ENCODE data around the gene CCL18.
"Not testable (repeated sequence)": the region's sequence is repeated elsewhere in the genome, so short reads cannot be mapped to it uniquely, and the experiment has no call there.

Gene CCL18

GRCh38 chr17:36063786-36064541 is at the start of gene CCL18:
Gene CCL18 (plus strand): TSS chr17:36064272. CDS start chr17:36064343, 71 bp downstream.
- no peak for DNase-seq (ENCODE audit: low read depth)

GRCh38 chr17:36014946-36015345 is 49.1 kb upstream of the CCL18 start:
- DNase-seq (ENCODE audit: low read depth): no peak

DNA sequence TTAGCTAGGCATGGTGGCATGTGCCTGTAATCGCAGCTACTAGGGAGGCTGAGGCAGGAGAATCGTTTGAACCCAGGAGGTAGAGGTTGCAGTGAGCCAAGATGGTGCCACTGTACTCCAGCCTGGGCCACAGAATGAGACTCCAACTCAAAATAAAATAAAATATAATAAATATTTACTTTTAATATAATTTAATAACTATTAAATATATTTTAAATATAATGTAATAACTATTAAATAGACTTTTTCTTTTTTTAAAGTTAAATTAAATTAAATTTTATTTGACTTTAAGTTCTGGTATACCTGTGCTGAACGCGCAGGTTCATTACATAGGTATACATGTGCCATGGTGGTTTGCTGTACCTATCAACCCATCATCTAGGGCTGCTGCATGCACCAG is 48.2 kb upstream of the CCL18 start:
- not testable (repeated sequence) for DNase-seq (ENCODE audit: low read depth)

- DNase-seq (ENCODE audit: low read depth): no peak
These were observed 47.5 kb upstream of the CCL18 start for GRCh38 chr17:36016555-36016954.

GRCh38 chr17:36017799-36018198 is 46.3 kb upstream of the CCL18 start, which contains the start of gene CCL23:
Gene CCL23 (minus strand): TSS chr17:36017972. CDS start chr17:36017897, 75 bp downstream.
- DNase-seq (ENCODE audit: low read depth): no peak

DNA sequence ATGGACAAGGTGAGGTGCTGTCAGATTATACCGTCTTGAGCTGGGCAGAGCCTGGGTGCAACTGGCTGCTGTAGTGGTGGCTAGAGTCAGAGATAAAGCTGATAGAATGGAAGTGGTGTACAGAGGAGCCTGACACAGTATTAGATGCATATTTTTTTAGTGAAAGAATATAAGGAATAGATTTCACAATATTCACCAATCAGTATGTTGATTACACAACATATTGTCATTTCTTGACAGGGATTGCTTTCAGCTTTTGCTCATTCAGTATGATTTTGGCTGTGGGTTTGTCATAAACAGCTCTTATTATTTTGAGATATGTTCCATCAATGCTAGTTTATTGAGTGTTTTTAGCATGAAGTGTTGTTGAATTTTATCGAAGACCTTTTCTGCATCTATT is 44.6 kb upstream of the CCL18 start:
- DNase-seq (ENCODE audit: low read depth): no peak

DNA sequence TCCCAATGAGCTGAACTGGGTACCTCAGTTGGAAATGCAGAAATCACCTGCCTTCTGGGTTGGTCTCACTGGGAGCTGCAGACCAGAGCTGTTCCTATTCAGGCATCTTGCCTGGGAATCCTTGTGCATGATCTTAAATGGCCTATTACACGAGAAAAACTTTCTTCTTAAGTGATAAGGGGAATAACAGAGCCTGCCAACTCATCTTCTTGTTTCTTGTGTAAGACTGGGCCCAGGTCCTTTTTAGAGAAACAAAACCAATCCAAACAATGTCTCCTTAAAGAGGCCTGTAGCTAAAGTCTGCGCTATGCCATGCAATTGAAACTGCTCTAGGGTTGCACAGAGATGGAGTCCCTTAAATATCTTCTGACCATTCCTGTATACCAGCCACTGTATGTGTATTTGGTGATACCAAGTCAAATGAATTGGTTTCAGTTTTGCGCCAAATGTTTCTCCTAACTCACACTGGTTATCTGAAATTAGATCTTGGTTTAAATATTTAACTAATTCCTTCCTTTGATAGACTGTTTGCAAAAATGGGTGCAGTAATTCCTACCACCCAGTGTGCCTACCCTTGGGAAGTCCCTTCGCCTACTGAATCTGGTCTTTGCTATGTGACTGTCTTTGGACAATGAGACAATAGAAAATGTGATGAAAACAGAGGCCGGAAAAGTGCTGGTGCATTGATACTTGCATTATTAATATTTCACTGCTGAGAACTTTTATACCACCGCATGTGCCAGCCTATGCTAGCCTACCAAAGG is 39.8 kb upstream of the CCL18 start:
- no peak for DNase-seq (ENCODE audit: low read depth)

DNA sequence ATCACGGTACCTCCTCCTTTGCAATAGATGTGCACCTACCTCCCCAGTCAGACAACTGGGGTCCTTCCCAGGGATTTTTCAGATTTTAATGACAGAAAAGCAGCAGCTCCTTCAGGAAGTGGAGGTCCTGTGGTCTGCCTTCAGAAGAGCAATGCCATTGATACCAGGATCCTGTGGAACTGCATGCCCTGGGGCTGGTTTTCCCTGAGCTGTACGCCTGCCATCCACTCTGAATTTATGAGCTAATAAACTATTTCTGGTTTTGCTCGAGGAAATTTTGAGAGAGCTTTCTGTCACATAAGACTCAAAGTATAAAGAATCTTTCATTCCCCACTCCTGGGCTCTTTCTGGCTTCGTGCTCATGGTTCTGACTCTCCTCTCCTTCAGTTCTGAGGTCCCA is 36.3 kb upstream of the CCL18 start:
- DNase-seq (ENCODE audit: low read depth): no peak

- DNase-seq (ENCODE audit: low read depth): no peak
These were observed 33.1 kb upstream of the CCL18 start for GRCh38 chr17:36030956-36031355.

GRCh38 chr17:36034127-36034526 is 29.9 kb upstream of the CCL18 start:
- no peak for DNase-seq (ENCODE audit: low read depth)

DNA sequence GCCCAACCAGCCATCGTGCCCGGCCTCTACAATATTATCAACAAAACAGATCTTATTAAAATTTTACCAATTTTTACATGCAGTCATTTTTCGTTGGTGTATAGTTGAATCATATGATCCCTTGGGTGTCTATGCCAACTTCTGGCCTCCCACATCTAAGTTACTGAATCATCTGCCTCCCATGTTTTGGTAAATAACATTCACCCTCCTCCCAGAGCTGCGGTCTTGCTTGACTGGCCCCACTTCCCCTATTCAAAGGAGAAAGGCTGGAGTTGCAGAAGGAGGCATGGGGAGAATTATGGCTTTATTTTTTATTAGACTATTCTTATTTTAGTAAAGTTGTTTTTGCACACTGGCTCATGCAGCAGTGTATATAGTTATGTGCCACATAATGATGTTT is 27.8 kb upstream of the CCL18 start:
- DNase-seq (ENCODE audit: low read depth): no peak

DNA sequence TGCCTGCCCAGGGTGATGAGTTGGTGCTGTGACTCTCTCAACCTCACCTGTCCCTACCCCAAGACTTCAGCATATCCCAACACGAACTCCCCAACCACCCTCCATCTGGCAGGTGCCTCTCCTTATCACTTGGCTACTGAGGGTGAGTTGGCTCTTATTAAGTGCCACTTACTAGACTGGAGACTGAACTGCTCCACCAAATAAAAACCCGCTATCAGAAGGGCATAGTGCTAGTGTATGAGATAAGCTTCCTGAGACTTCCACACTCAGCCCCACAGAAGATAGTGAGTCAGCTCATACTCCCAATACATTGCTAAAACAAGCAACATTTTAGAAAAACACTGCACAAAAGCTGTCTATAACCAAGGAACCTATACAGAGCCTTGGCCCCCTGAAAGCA is 16.0 kb upstream of the CCL18 start:
- DNase-seq (ENCODE audit: low read depth): no peak

DNA sequence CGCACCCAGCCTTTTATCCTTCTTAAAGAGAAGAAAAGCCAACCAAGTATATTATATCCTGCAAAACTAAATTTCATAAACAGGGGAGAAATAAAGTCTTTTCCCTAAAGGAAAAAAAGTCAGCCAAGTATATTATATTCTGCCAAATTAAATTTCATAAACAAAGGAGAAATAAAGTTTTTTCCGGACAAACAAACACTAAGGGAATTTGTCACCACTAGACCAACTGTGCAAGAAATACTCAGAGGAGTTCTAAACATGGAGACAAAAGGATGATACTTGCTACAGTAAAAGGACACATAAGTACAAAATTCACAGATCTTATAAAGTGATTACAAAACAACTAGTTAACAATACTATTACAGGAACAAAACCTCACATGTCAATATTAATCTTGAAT is 14.4 kb upstream of the CCL18 start:
- no peak for DNase-seq (ENCODE audit: low read depth)

GRCh38 chr17:36055171-36055570 is 8.9 kb upstream of the CCL18 start:
- no peak for DNase-seq (ENCODE audit: low read depth)

GRCh38 chr17:36055921-36056520 is 8.1 kb upstream of the CCL18 start:
- DNase-seq (ENCODE audit: low read depth): no peak

- DNase-seq (ENCODE audit: low read depth): no peak
These were observed 6.2 kb upstream of the CCL18 start for GRCh38 chr17:36057911-36058310.

- DNase-seq (ENCODE audit: low read depth): no peak
These were observed 4.7 kb upstream of the CCL18 start for GRCh38 chr17:36059406-36059805.

DNA sequence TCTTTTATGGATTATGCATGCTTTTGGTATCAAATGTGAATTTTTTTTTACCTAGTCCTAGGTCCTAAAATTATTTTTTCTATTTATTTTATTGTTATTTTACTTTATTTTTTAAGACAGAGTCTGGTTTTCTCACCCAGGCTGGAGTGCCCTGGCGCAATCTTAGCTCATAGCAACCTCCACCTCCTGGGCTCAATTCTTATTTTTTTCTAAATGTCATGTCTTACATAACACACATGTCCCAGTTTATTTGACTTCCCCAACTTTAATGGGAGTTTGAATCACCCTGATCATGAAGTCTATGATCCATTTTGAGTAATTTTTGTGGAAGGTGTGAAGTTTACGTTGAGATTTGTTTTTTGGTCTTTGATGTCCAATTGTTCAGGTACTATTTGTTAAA is 3.3 kb upstream of the CCL18 start:
- DNase-seq (ENCODE audit: low read depth): no peak

- no peak for DNase-seq (ENCODE audit: low read depth)
These were observed 2.4 kb downstream of the CCL18 start for GRCh38 chr17:36066365-36066985.

DNA sequence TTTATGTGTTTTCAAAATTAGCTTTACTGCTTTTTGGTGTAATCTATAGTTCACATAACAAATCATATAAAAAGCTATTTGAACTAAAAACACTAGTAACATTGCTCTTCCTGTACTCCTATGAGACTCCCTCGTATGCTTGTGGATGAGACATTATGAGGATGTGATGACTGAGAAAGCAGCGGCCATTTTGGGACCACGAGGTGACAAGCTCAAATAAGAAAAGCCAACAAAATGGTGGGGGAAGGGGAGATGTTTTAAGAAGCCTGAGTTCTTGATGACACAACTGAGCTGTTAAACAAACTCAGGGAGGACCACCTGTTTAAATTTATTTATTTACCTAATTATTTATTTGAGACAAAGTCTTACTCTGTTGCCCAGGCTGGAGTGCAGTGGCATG is 4.5 kb downstream of the CCL18 start:
- DNase-seq (ENCODE audit: low read depth): no peak

GRCh38 chr17:36069136-36069535 is 5.1 kb downstream of the CCL18 start:
- no peak for DNase-seq (ENCODE audit: low read depth)

GRCh38 chr17:36070427-36070826 is 6.4 kb downstream of the CCL18 start:
- no peak for DNase-seq (ENCODE audit: low read depth)

DNA sequence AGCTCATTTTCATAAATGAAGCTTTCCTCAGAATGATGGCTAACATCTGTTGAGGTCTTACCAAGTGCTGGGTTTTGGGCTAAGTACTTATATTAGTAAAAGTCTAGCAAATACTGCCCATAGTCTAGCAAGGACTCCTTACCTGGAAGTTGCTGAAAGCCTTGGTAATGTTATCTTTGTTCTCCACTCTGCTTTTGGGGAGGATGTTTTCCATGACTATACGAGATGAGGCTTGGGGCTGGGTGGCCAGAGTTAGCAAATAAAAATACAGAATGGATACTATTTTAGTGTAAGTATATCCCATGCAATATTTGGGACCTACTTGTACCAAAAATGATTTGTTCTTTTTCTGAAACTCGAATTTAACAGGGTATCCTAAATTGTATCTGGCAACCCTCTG is 7.7 kb downstream of the CCL18 start:
- no peak for DNase-seq (ENCODE audit: low read depth)

Data from stimulated activated CD8-positive, alpha-beta memory T cell treated with anti-CD3 and anti-CD28 coated beads, Interleukin-7, amount 100 ng/mL, for 24 hours (primary cell).